ENCODE results near the gene COG1. TPM values are rescaled to one million over a fixed set of nuclear protein-coding genes. Genes with fewer than 3 reads are reported as not detected.
"Not testable (repeated sequence)": the region's sequence is repeated elsewhere in the genome, so short reads cannot be mapped to it uniquely, and the experiment has no call there.

The COG1 gene
- polyA plus RNA-seq, 1 donor (not counting 4 experiments of a cell fraction or from before 2014, with no cell fraction given) = 16.4 TPM

GRCh38 chr17:73148540-73149334, 44.1 kb upstream of the COG1 start:
- H2AFZ ChIP-seq (ENCODE audit: control insufficient read depth, low read length) = no peak overlapping the region
- no peak for TF ChIP-seq EZH2 (IDR thresholded peaks at IDR 0.05; ENCODE audit: low read length)
- TF ChIP-seq CTCF (optimal IDR thresholded peaks at IDR 0.05 in 1 of 3, IDR thresholded peaks at IDR 0.05 in 1 of 3, conservative IDR thresholded peaks at IDR 0.05 in 1 of 3; ENCODE audit: extremely low read depth in 1 of 3, insufficient read depth in 2 of 3, low read length in 3 of 3) = no peak
- no peak overlapping the region for H3K9ac ChIP-seq (ENCODE audit: control insufficient read depth, extremely low read depth, insufficient read depth, low read length)
- FAIRE-seq (no peak), DNase-seq (ENCODE audit: low read depth, low spot score) (no peak)
- H3K27me3 ChIP-seq (ENCODE audit: control insufficient read depth, extremely low read depth, insufficient read depth, low read length) = no peaks in the 10 kb centered on the region
- no peaks in the 10 kb centered on the region for H3K79me2 ChIP-seq (ENCODE audit: control insufficient read depth, insufficient read depth, low read length)
- no peaks in the 10 kb centered on the region for H3K36me3 ChIP-seq (ENCODE audit: control insufficient read depth in 2 of 2, extremely low read depth in 1 of 2, insufficient read depth in 2 of 2, low read length in 2 of 2)
- H4K20me1 ChIP-seq (ENCODE audit: control insufficient read depth, extremely low read depth, insufficient read depth, low read length) = no peaks in the 10 kb centered on the region
- H3K9me1 ChIP-seq (ENCODE audit: control insufficient read depth, extremely low read depth, insufficient read depth, low read length) = no peaks in the 10 kb centered on the region
- no peak overlapping the region for H3K4me3 ChIP-seq (ENCODE audit: control insufficient read depth in 2 of 3, extremely low read depth in 1 of 3, insufficient read depth in 2 of 3, low read depth in 1 of 3, low read length in 3 of 3)
- H3K4me2 ChIP-seq (ENCODE audit: control insufficient read depth, extremely low read depth, insufficient read depth, low read depth, low read length) = no peak overlapping the region
- dilution Hi-C loops (cut with MboI; ENCODE audit: extremely low pct_ligation_motif_present, low sequenced_read_pairs) = no loop called here
- no peak overlapping the region for H3K27ac ChIP-seq (ENCODE audit: control insufficient read depth, insufficient read depth, low read length)
- no peaks in the 10 kb centered on the region for H3K9me3 ChIP-seq (ENCODE audit: control insufficient read depth, low read depth, low read length)
- H3K4me1 ChIP-seq (ENCODE audit: control insufficient read depth, extremely low read depth, insufficient read depth, low read length) = no peaks in the 10 kb centered on the region

DNA sequence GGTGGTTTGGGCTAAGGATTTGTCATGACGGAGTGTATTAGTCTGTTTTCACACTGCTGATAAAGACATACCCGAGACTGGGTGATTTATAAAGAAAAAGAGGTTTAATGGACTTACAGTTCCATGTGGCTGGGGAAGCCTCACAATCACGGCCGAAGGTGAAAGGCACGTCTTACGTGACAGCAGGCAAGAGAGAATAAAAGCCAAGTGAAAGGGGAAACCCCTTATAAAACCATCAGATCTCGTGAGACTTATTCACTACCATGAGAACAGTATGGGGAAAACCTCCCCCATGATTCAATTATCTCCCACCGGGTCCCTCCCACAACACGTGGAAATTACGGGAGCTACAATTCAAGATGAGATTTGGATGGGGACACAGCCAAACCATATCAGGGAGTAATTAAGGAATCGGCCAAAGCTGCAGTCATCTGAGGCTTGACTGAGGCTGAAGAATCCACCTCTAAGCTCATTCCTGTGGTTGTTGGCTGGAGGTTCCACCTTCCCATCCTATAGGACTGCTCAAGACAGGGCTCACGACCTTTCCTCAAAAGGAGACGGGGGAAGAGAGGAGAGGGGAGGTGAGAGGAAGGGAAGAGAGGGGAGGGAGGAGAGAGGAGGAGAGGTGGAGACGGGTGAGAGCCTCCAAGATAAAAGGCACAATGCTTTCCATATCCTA, 42.1 kb upstream of the COG1 start:
- H3K79me2 ChIP-seq (ENCODE audit: control insufficient read depth, insufficient read depth, low read length); H3K4me1 ChIP-seq (ENCODE audit: control insufficient read depth, extremely low read depth, insufficient read depth, low read length); H3K36me3 ChIP-seq (ENCODE audit: control insufficient read depth in 2 of 2, extremely low read depth in 1 of 2, insufficient read depth in 2 of 2, low read length in 2 of 2); H3K27ac ChIP-seq (ENCODE audit: control insufficient read depth, insufficient read depth, low read length); H3K4me3 ChIP-seq (ENCODE audit: control insufficient read depth in 2 of 3, extremely low read depth in 1 of 3, insufficient read depth in 2 of 3, low read depth in 1 of 3, low read length in 3 of 3); H3K4me2 ChIP-seq (ENCODE audit: control insufficient read depth, extremely low read depth, insufficient read depth, low read depth, low read length); H3K27me3 ChIP-seq (ENCODE audit: control insufficient read depth, extremely low read depth, insufficient read depth, low read length); FAIRE-seq; DNase-seq (ENCODE audit: low read depth, low spot score); dilution Hi-C loops (cut with MboI; ENCODE audit: extremely low pct_ligation_motif_present, low sequenced_read_pairs); H3K9me1 ChIP-seq (ENCODE audit: control insufficient read depth, extremely low read depth, insufficient read depth, low read length); H3K9me3 ChIP-seq (ENCODE audit: control insufficient read depth, low read depth, low read length); H3K9ac ChIP-seq (ENCODE audit: control insufficient read depth, extremely low read depth, insufficient read depth, low read length); H2AFZ ChIP-seq (ENCODE audit: control insufficient read depth, low read length); H4K20me1 ChIP-seq (ENCODE audit: control insufficient read depth, extremely low read depth, insufficient read depth, low read length): not testable (repeated sequence)
